Smooth muscle cell (in vitro differentiated cells): Measurements from ENCODE around the gene ERICH4. TPM values are rescaled to one million over a fixed set of nuclear protein-coding genes. Genes with fewer than 3 reads are reported as not detected.

Source experiments
- DNase-seq: peaks from one replicate; lab custom pipeline; 2025; ENCODE audit not compliant: unreplicated experiment; lab: John Stamatoyannopoulos, UW
- H2AFZ ChIP-seq: fragments of 200-600 bp; sonication (generic); 2 replicates; pipeline ENCODE4 v1.6.0; 2016; ENCODE audit warnings: antibody characterized with exemption, low read depth, mild to moderate bottlenecking
- H3F3A ChIP-seq: fragments of 200-600 bp; sonication (generic); 2 replicates; pipeline ENCODE4 v1.6.0; 2017; ENCODE audit warnings: antibody characterized with exemption, low read depth
- H3K27ac ChIP-seq: fragments of 200-600 bp; sonication (generic); 2 replicates; pipeline ENCODE4 v1.5.1; 2016; ENCODE audit warnings: low read depth, mild to moderate bottlenecking
- H3K27me3 ChIP-seq: fragments of 200-600 bp; sonication (generic); 2 replicates; pipeline ENCODE4 v1.6.1; 2016; ENCODE audit warnings: low read depth, mild to moderate bottlenecking
- H3K36me3 ChIP-seq: fragments of 200-600 bp; sonication (generic); 2 replicates; pipeline ENCODE4 v1.5.1; 2016; ENCODE audit warnings: low read depth
- H3K4me1 ChIP-seq: fragments of 200-600 bp; sonication (generic); 2 replicates; pipeline ENCODE4 v1.5.1; 2016; ENCODE audit warnings: low read depth
- H3K4me2 ChIP-seq: fragments of 200-600 bp; sonication (generic); 2 replicates; pipeline ENCODE4 v1.6.0; 2016; ENCODE audit warnings: mild to moderate bottlenecking
- H3K4me3 ChIP-seq: fragments of 200-600 bp; sonication (generic); 2 replicates; pipeline ENCODE4 v1.5.1; 2016; ENCODE audit warnings: mild to moderate bottlenecking
- H3K79me2 ChIP-seq: fragments of 200-600 bp; sonication (generic); 2 replicates; pipeline ENCODE4 v1.6.0; 2016; ENCODE audit warnings: low read depth, mild to moderate bottlenecking
- H3K9ac ChIP-seq: fragments of 200-600 bp; sonication (generic); 2 replicates; pipeline ENCODE4 v1.6.0; 2016; ENCODE audit warnings: low read depth
- H3K9me3 ChIP-seq: fragments of 200-600 bp; sonication (generic); replicated peaks from 2 replicates; pipeline ENCODE4 v1.5.1; 2016; ENCODE audit warnings: low read depth
- H4K20me1 ChIP-seq: fragments of 200-600 bp; sonication (generic); 2 replicates; pipeline ENCODE4 v1.6.0; 2016; ENCODE audit warnings: low read depth
- CTCF ChIP-seq: fragments of 200-600 bp; sonication (generic); IDR thresholded peaks from 2 replicates; pipeline ENCODE4 v1.5.1; 2017; ENCODE audit warnings: borderline replicate concordance, mild to moderate bottlenecking, antibody characterized with exemption; ENCODE audit not compliant: insufficient read depth, poor library complexity, severe bottlenecking
- WGBS: methylation state at CpG from one replicate; pipeline ENCODE4 v1.1.7; 2016; ENCODE audit warnings: low lambda C conversion rate; 5-methylcytosine and 5-hydroxymethylcytosine counted together
- polyA plus RNA-seq: library from polyadenylated mRNA; unstranded; fragments of >200 nt; fragmentation: Nextera tagmentation; extraction: Ambion mirVana; gene quantifications from 2 replicates; pipeline ENCODE4 v1.2.1, GENCODE V29; 2016
- total RNA-seq: library from RNA; depleted of rRNA; stranded (reverse); fragments of >200 nt; gene quantifications from 2 replicates; pipeline ENCODE4 v1.2.3, GENCODE V29; 2014

The ERICH4 gene
- total and polyA plus RNA-seq, 2 experiments from 2014 or later: not detected

- whole genome bisulfite sequencing: 94% methylated on average over 12 of the region's 12 CpGs
- Histone ChIP-seq H3K79me2 (no peaks in the 10 kb centered on the region), H3K36me3 (no peaks in the 10 kb centered on the region), H3K4me1 (no peaks in the 10 kb centered on the region), H3K4me2 (no peak overlapping the region), H3K9me3 (no peaks in the 10 kb centered on the region), H3F3A (no peaks in the 10 kb centered on the region), H3K27me3 (no peaks in the 10 kb centered on the region), H4K20me1 (no peaks in the 10 kb centered on the region), H2AFZ (no peak overlapping the region), H3K4me3 (no peak overlapping the region), H3K9ac (no peak overlapping the region), H3K27ac (no peak overlapping the region)
- DNase-seq: no peak
- TF ChIP-seq CTCF: no peak
These were observed 26.7 kb upstream of the ERICH4 start for GRCh38 chr19:41416194-41416674.

GRCh38 chr19:41420101-41420880, 22.7 kb upstream of the ERICH4 start:
- H3K27me3 ChIP-seq: no peaks in the 10 kb centered on the region
- no peak for TF ChIP-seq CTCF
- no peak overlapping the region for H3K4me3 ChIP-seq
- no peaks in the 10 kb centered on the region for H3K9me3 ChIP-seq
- no peak overlapping the region for H2AFZ ChIP-seq
- no peaks in the 10 kb centered on the region for H3K79me2 ChIP-seq
- H3K36me3 ChIP-seq: no peaks in the 10 kb centered on the region
- H3K27ac ChIP-seq: no peak overlapping the region
- no peaks in the 10 kb centered on the region for H4K20me1 ChIP-seq
- no peaks in the 10 kb centered on the region for H3K4me1 ChIP-seq
- no peaks in the 10 kb centered on the region for H3F3A ChIP-seq
- WGBS: 96% methylated on average over 8 of the region's 8 CpGs
- DNase-seq: no peak
- H3K9ac ChIP-seq: no peak overlapping the region
- no peak overlapping the region for H3K4me2 ChIP-seq

GRCh38 chr19:41421314-41421713, 21.6 kb upstream of the ERICH4 start:
- H2AFZ ChIP-seq: no peak overlapping the region
- no peak overlapping the region for H3K4me3 ChIP-seq
- 95% methylated on average over 6 of the region's 6 CpGs for WGBS
- H3K9ac ChIP-seq: no peak overlapping the region
- H3K27ac ChIP-seq: no peak overlapping the region
- H3K4me2 ChIP-seq: no peak overlapping the region
- H3K4me1 ChIP-seq: no peaks in the 10 kb centered on the region
- DNase-seq: no peak
- no peaks in the 10 kb centered on the region for H3K9me3 ChIP-seq
- no peak for TF ChIP-seq CTCF
- no peaks in the 10 kb centered on the region for H3K27me3 ChIP-seq
- H3K36me3 ChIP-seq: no peaks in the 10 kb centered on the region
- no peaks in the 10 kb centered on the region for H3K79me2 ChIP-seq
- H4K20me1 ChIP-seq: no peaks in the 10 kb centered on the region
- H3F3A ChIP-seq: no peaks in the 10 kb centered on the region

- H3K27me3 ChIP-seq: no peaks in the 10 kb centered on the region
- H3K79me2 ChIP-seq: no peaks in the 10 kb centered on the region
- H3K27ac ChIP-seq: no peak overlapping the region
- H3K9me3 ChIP-seq: no peaks in the 10 kb centered on the region
- no peak overlapping the region for H3K9ac ChIP-seq
- TF ChIP-seq CTCF: no peak
- H4K20me1 ChIP-seq: no peaks in the 10 kb centered on the region
- WGBS: 96% methylated on average over 12 of the region's 20 CpGs
- no peak for DNase-seq
- H3F3A ChIP-seq: no peaks in the 10 kb centered on the region
- peaks cover 5% of the 10 kb centered on the region for H3K4me1 ChIP-seq
- H3K4me3 ChIP-seq: no peak overlapping the region
- H3K4me2 ChIP-seq: no peak overlapping the region
- no peaks in the 10 kb centered on the region for H3K36me3 ChIP-seq
- no peak overlapping the region for H2AFZ ChIP-seq
These were observed 21.0 kb upstream of the ERICH4 start for GRCh38 chr19:41421973-41422372.
